ENCODE measurements around the gene SLC2A10. TPM values are rescaled to one million over a fixed set of nuclear protein-coding genes. Genes with fewer than 3 reads are reported as not detected.

The SLC2A10 gene
- total RNA-seq, 2 donors from 2014 or later, result 0.07 TPM; not detected in 1

DNA sequence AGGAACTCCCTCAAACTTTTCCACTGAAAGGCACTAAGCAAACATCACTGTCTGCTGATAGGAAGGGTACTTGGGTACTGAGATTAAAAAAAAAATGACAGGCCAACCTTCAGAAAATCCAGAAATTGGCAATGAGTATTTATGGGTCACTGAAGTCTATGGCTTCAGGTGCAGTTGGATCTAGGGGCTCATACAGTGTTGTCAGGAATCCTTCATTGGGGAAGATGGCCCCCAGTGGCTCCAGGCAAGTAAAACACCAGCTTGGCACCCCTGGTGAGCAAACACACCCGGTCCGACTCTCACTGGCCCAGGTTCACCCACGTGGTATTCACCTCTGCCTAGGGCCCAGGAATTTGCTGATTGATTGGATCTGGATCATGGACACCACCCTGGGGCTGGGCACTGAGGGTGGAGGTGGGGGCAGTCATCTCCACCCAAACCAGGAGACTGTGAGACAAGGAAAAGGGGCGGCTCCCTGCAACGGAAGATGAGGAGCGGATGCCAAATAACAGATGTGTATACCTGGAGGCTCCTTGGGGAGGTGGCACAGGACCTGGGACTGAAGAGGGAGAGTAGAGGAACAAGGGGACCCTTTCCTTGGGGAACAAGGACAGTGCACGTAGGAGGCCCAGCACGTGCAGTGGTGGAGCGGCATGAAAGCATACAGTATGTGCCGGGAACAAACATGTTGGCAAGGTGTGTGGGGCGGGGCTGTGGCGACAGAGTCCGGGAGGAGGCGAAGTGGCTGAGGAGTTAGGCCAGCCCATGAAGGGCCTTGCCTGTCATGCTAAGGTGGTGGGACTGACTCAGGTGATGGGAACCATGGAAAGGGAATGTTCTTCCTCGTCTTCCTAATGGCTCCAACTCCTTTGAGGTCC, 4.7 kb downstream of the SLC2A10 start:
- H3K27ac Mint-ChIP-seq, result no peak overlapping the region

DNA sequence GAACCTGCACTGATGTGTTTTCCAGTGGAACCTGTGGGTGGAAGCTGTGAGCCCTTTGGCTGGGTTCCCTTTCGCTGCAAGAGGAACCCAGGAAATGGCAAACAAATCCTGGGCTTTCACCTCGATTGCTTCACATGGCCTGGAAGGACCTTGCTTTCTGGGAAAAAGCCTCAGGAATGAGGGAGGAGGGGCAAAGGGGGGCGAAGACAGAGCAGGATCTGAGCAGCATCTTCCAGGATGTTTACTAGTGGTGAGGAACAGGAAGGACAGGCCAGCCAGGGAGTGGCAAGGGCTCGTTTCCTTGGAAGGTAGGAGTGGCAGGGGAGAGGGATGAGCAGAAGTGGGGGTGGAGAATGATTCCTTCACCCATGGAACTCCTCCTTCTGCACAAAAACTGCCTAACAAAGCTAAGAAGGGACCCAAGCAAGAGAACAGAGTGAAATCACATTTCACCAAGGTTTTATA, 5.9 kb downstream of the SLC2A10 start:
- ATAC-seq (replicated peaks in 1 of 2), result no peak
- peaks cover 40% of the 10 kb centered on the region for H3K27me3 Mint-ChIP-seq (ENCODE audit: low read depth)
- peaks cover 0 to 2% of the 10 kb centered on the region in 2 donors for H3K36me3 Mint-ChIP-seq (ENCODE audit: insufficient read depth in 2 of 2)
- H3K4me3 Mint-ChIP-seq, result no peak overlapping the region
- DNase-seq, result no peak
- peaks cover 6% of the 10 kb centered on the region in 2 donors for H3K9me3 Mint-ChIP-seq
- no peak overlapping the region for H3K27ac Mint-ChIP-seq
- peaks cover 1% of the 10 kb centered on the region for H3K4me1 Mint-ChIP-seq (ENCODE audit: low read depth)

More for the DNA sequence above, 4.7 kb downstream of the SLC2A10 start:
- H3K4me3 Mint-ChIP-seq, result no peak overlapping the region
- ATAC-seq (replicated peaks in 1 of 2), result no peak
- H3K27me3 Mint-ChIP-seq (ENCODE audit: low read depth), result peaks cover 43% of the 10 kb centered on the region
- peaks cover 8% of the 10 kb centered on the region for H3K4me1 Mint-ChIP-seq (ENCODE audit: low read depth)
- H3K9me3 Mint-ChIP-seq, result peaks cover 0 to 2% of the 10 kb centered on the region in 2 donors
- H3K36me3 Mint-ChIP-seq (ENCODE audit: insufficient read depth in 2 of 2), result no peaks in the 10 kb centered on the region
- no peak for DNase-seq

DNA sequence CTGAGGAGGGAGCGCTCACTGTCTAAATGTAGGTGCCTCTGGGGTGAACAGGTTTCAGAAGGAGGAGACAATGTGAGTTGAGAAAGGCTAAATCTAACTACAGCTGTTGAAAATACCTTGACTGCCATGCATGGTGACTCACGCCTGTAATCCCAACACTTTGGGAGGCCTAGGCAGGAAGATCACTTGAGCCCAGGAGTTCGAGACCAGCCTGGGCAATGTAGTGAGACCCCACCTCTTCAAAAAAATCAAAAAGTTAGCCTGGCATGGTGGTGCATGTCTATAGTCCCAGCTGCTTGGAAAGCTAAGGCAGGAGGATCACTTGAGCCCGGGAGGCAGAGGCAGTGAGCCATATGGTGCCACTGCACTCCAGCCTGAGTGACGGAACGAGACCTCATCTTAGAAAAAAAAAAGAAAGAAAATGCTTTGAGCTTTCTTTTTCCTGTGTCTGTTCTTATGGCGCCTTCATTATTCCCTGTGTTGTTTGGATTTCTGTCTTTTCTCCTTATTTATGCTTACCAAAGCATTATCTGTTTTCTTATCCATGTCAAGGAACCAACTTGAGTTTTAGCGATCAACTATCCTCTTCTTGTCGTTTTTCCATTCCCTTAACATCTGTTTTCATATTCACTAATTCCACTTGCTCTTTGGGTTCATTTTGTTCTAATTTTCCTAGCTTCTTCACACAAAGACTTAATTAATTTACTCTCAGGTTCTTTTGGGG, 8.5 kb downstream of the SLC2A10 start:
- Mint-ChIP-seq H3K36me3 (ENCODE audit: insufficient read depth in 2 of 2) (peaks cover 0 to 3% of the 10 kb centered on the region in 2 donors), H3K9me3 (peaks cover 6 to 7% of the 10 kb centered on the region in 2 donors), H3K27ac (no peak overlapping the region), H3K27me3 (ENCODE audit: low read depth) (peaks cover 27% of the 10 kb centered on the region), H3K4me3 (no peak overlapping the region), H3K4me1 (ENCODE audit: low read depth) (no peaks in the 10 kb centered on the region)
- DNase-seq (no peak), ATAC-seq (replicated peaks in 1 of 2) (no peak)

DNA sequence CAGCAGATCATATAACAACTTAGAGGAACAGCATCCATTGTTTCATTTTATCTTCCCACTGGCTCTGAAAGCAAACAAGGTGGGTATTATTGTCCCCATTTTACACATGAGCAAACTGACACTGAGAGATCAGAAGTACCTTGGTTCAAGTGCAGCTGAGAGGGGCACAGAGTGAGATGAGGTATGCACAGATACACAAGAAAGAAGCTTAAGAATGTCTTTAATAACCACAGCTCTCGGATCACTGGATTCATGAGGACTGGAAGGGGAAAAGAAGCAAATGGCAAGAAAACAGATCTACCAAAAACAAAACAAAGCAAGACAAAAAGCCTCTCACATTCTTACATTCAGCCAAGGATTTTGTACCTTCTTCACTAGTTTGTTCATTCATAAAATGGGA, 10.6 kb downstream of the SLC2A10 start:
- H3K4me3 Mint-ChIP-seq, result no peak overlapping the region
- ATAC-seq (replicated peaks in 1 of 2) (no peak), DNase-seq (no peak)
- no peak overlapping the region for H3K27ac Mint-ChIP-seq
- H3K27me3 Mint-ChIP-seq (ENCODE audit: low read depth), result peaks cover 13% of the 10 kb centered on the region
- peaks cover 6 to 7% of the 10 kb centered on the region in 2 donors for H3K9me3 Mint-ChIP-seq
- no peaks in the 10 kb centered on the region for H3K4me1 Mint-ChIP-seq (ENCODE audit: low read depth)
- H3K36me3 Mint-ChIP-seq (ENCODE audit: insufficient read depth in 2 of 2), result peaks cover 0 to 3% of the 10 kb centered on the region in 2 donors

DNA sequence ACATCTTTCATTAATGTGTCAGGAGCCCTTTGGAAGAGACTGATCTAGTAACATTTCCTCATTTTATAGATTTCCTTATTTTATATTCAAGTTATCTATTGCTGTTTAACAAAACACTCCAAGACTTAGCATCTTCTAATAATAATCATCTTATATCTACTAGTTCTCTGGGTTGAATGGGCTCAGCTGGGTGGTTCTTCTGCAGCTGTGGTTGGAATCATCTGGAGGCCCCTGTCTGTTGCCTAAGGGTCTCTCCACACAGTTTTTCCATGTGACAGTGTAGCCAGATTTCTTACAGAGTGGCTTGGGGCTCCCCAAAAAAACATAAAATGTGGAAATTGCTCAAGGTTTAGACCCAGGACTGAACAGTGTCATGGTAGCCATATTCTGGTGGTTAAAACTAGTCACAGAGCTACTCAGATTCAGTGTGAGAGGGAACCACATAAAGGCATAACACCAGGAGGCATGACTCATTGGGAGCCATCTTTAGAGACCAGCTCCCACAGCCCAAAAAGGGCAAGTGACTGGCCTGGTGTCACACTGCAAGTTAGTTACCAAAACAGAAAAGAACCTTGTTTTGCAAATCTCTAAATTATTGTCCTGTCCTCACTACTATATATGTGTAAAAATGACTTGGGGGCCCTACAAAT, 11.5 kb downstream of the SLC2A10 start:
- H3K4me1 Mint-ChIP-seq (ENCODE audit: low read depth), result no peaks in the 10 kb centered on the region
- ATAC-seq (replicated peaks in 1 of 2) (peak; percentile 75), DNase-seq (peak in 1 of 2 donors; percentile 12)
- H3K27me3 Mint-ChIP-seq (ENCODE audit: low read depth), result peaks cover 8% of the 10 kb centered on the region
- H3K27ac Mint-ChIP-seq, result no peak overlapping the region
- peaks cover 0 to 3% of the 10 kb centered on the region in 2 donors for H3K36me3 Mint-ChIP-seq (ENCODE audit: insufficient read depth in 2 of 2)
- H3K4me3 Mint-ChIP-seq, result no peak overlapping the region
- H3K9me3 Mint-ChIP-seq, result peaks cover 6 to 7% of the 10 kb centered on the region in 2 donors

DNA sequence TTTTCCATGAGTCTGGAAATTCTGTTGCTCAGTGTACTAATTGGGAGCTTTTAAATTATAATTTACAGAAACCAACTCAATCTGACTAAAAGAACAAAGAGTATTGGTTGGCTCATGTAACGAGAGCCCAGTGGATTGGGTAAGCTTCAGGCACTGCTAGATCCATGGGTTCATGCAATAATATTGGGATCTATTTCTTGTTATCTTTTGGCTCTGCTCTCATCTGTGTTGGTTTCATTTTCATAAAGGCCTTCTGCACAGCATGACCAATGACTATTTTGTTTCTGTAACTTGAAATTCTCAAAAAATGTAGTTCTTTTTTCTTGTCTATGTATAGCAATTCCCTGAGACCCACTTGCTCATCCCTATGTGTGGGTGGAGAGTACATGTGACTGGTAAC, 12.0 kb downstream of the SLC2A10 start:
- Mint-ChIP-seq H3K36me3 (ENCODE audit: insufficient read depth in 2 of 2) (peaks cover 0 to 3% of the 10 kb centered on the region in 2 donors), H3K4me1 (ENCODE audit: low read depth) (no peaks in the 10 kb centered on the region), H3K27ac (no peak overlapping the region), H3K9me3 (peaks cover 6 to 7% of the 10 kb centered on the region in 2 donors), H3K4me3 (no peak overlapping the region), H3K27me3 (ENCODE audit: low read depth) (peaks cover 8% of the 10 kb centered on the region)
- DNase-seq (no peak), ATAC-seq (replicated peaks in 1 of 2) (no peak)

DNA sequence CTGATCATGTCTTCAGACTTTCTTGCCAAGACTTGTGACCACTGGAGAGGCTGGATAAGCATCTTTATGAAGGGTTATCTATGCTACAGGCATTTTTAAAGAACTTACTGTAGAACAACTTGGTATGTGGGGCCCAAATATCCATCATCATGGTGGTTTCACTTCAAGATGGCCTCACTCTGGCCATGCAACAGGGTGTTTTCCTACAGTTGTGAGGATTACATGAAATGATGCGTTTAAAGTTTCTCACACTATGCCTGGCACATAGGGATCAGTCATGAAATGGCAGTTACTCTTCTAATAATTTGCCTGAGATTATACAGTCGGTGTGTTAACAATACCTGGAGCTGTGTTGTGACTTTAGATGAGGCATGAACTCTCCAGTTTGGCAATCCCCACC, 13.0 kb downstream of the SLC2A10 start:
- Mint-ChIP-seq H3K9me3 (peaks cover 6 to 7% of the 10 kb centered on the region in 2 donors), H3K27me3 (ENCODE audit: low read depth) (peaks cover 8% of the 10 kb centered on the region), H3K4me3 (no peak overlapping the region), H3K36me3 (ENCODE audit: insufficient read depth in 2 of 2) (peaks cover 0 to 3% of the 10 kb centered on the region in 2 donors), H3K27ac (no peak overlapping the region), H3K4me1 (ENCODE audit: low read depth) (no peaks in the 10 kb centered on the region)
- ATAC-seq (replicated peaks in 1 of 2) (no peak), DNase-seq (no peak)

DNA sequence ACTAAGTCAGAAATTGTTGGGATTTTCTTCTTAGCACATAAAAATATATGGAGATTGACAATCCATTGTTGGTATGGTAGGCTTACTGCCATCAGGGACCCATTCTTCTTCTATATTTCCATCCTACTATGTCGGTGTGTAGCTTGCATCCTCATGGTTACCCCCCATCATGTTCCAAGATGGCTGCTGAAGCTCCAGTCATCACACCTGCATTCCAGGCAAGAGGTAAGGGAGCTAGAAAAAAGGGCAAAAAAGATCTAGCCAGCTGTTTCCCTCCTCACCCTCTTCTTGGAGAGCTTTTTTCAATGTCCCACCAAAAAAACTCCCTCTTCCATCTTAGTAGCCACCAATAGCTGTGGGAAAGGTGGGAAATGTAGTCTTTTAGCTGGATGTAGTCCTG, 13.6 kb downstream of the SLC2A10 start:
- H3K36me3 Mint-ChIP-seq (ENCODE audit: insufficient read depth in 2 of 2), result peaks cover 0 to 3% of the 10 kb centered on the region in 2 donors
- no peak for DNase-seq
- ATAC-seq (replicated peaks in 1 of 2), result no peak
- peaks cover 8% of the 10 kb centered on the region for H3K27me3 Mint-ChIP-seq (ENCODE audit: low read depth)
- H3K27ac Mint-ChIP-seq, result no peak overlapping the region
- no peak overlapping the region for H3K4me3 Mint-ChIP-seq
- no peaks in the 10 kb centered on the region for H3K4me1 Mint-ChIP-seq (ENCODE audit: low read depth)
- peaks cover 6 to 7% of the 10 kb centered on the region in 2 donors for H3K9me3 Mint-ChIP-seq

DNA sequence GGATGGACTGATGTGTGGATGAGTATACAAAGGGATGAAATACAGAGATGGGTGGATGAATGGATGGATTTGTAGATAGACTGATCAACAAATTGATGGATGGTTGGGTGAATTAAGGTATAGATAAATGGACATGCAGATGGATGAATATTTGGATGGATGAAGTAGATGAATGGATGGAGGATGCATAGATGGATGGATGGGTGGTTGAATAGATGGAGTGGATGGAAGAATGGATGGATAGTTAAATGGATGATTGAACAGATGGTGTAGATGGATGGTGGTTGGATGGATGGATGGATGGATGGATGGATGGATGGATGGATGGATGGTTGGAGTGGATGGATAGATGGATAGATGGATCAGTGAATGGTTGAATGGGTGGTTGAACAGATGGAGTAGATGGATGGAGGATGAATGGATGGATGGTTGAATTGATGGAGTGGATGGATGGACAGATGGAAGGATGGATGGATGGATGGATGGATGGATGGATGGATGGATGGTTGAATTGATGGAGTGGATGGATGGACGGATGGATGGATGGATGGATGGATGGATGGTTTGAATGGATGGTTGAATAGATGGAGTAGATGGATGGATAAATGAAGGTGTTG, 15.0 kb downstream of the SLC2A10 start:
- ATAC-seq (replicated peaks in 1 of 2) (no peak), DNase-seq (no peak)
- Mint-ChIP-seq H3K36me3 (ENCODE audit: insufficient read depth in 2 of 2) (peaks cover 0 to 3% of the 10 kb centered on the region in 2 donors), H3K27me3 (ENCODE audit: low read depth) (peaks cover 8% of the 10 kb centered on the region), H3K4me3 (no peak overlapping the region), H3K27ac (no peak overlapping the region), H3K4me1 (ENCODE audit: low read depth) (no peaks in the 10 kb centered on the region), H3K9me3 (peaks cover 5 to 7% of the 10 kb centered on the region in 2 donors)

DNA sequence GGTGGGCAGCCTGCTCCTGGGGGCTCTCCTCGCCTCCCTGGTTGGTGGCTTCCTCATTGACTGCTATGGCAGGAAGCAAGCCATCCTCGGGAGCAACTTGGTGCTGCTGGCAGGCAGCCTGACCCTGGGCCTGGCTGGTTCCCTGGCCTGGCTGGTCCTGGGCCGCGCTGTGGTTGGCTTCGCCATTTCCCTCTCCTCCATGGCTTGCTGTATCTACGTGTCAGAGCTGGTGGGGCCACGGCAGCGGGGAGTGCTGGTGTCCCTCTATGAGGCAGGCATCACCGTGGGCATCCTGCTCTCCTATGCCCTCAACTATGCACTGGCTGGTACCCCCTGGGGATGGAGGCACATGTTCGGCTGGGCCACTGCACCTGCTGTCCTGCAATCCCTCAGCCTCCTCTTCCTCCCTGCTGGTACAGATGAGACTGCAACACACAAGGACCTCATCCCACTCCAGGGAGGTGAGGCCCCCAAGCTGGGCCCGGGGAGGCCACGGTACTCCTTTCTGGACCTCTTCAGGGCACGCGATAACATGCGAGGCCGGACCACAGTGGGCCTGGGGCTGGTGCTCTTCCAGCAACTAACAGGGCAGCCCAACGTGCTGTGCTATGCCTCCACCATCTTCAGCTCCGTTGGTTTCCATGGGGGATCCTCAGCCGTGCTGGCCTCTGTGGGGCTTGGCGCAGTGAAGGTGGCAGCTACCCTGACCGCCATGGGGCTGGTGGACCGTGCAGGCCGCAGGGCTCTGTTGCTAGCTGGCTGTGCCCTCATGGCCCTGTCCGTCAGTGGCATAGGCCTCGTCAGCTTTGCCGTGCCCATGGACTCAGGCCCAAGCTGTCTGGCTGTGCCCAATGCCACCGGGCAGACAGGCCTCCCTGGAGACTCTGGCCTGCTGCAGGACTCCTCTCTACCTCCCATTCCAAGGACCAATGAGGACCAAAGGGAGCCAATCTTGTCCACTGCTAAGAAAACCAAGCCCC, 16.0 kb downstream of the SLC2A10 start:
- H3K27me3 Mint-ChIP-seq (ENCODE audit: low read depth), result peaks cover 1% of the 10 kb centered on the region
- no peaks in the 10 kb centered on the region for H3K36me3 Mint-ChIP-seq (ENCODE audit: insufficient read depth in 2 of 2)
- peaks cover 0 to 2% of the 10 kb centered on the region in 2 donors for H3K9me3 Mint-ChIP-seq
- DNase-seq (no peak), ATAC-seq (replicated peaks in 1 of 2) (no peak)
- H3K4me1 Mint-ChIP-seq (ENCODE audit: low read depth), result no peaks in the 10 kb centered on the region
- no peak overlapping the region for H3K4me3 Mint-ChIP-seq
- H3K27ac Mint-ChIP-seq, result no peak overlapping the region

DNA sequence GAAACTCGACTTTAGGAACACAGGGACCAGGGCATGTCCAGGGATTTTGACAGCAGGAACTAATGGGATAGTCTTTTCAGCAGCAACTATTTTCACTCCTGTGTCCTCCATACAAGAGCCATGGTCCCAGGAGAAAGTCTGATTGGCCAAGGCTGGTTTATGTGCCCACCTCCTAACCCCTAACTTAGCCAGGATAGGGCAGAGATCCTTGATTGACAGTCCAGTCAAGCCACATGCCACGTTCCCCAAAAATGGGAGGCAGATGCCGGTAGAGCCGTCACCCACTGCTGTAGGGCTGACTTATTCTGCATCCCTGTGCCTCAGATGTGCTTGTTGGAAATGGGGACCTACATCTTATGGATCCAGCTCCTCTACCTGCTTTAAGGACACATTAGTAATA, 22.3 kb downstream of the SLC2A10 start:
- Mint-ChIP-seq H3K9me3 (peaks cover 0 to 2% of the 10 kb centered on the region in 2 donors), H3K4me1 (ENCODE audit: low read depth) (no peaks in the 10 kb centered on the region), H3K27me3 (ENCODE audit: low read depth) (no peaks in the 10 kb centered on the region), H3K36me3 (ENCODE audit: insufficient read depth in 2 of 2) (no peaks in the 10 kb centered on the region), H3K4me3 (no peak overlapping the region), H3K27ac (no peak overlapping the region)
- ATAC-seq (replicated peaks in 1 of 2) (no peak), DNase-seq (no peak)

DNA sequence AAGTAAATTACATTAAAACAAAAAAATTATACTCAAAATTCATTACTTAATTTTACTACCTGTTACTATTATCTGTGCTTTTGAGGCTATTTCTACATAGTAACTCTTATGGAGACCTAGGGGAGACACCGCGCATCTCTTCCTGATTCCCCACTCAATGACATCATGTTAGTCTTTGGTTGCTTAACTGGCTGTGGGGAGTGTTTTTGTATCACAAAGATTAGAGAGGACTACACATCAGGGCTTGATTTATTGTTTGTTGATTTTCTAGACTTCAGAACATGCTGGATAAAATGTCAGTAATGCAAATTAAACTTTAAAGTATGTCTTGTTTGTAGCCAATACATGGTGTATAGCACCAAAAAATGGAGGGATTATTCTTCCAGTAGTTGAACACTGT, 26.0 kb downstream of the SLC2A10 start:
- no peak overlapping the region for H3K27ac Mint-ChIP-seq
- H3K4me1 Mint-ChIP-seq (ENCODE audit: low read depth), result no peaks in the 10 kb centered on the region
- peaks cover 0 to 4% of the 10 kb centered on the region in 2 donors for H3K9me3 Mint-ChIP-seq
- no peaks in the 10 kb centered on the region for H3K36me3 Mint-ChIP-seq (ENCODE audit: insufficient read depth in 2 of 2)
- no peak for DNase-seq
- H3K4me3 Mint-ChIP-seq, result no peak overlapping the region
- no peak for ATAC-seq (replicated peaks in 1 of 2)
- peaks cover 7% of the 10 kb centered on the region for H3K27me3 Mint-ChIP-seq (ENCODE audit: low read depth)

Measured in activated T-cell treated with anti-CD3 and anti-CD28 coated beads, Interleukin-2, amount 50 U/mL, for 72 hours (primary cell).